DLD1 (cell line): ENCODE measurements around the gene RFWD3.

ENCODE experiments used
- in situ Hi-C: cut with HindIII; loops from 2 replicates; pipeline ENCODE4 v1.10.0; 2017; ENCODE audit warnings: low sequenced_read_pairs

RFWD3 gene

DNA sequence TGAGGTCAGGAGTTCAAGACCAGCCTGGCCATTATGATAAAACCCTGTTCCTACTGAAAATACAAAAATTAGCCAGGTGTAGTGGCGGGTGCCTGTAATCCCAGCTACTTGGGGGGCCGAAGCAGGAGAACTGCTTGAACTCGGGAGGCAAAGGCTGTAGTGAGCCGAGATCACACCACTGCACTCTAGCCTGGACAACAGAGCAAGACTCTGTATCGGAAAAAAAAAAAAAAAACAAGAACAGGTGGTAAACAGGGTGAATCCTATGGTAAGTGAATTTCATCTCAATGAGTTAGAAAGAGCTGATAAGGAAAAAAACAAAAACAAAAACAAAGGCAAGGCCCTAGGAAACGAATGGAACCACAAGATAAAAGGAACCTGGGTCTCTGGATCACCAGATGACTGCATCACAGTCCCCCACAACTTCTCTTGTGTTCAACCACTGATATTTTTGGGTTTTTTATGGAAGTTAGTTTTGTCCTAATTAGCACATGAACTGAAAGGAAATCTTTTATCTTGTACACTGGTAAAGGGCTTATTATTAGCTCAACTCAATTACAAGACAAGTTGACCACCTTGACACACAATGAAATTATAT is 80.7 kb downstream of the RFWD3 start:
- in situ Hi-C loops, result no loop called here

DNA sequence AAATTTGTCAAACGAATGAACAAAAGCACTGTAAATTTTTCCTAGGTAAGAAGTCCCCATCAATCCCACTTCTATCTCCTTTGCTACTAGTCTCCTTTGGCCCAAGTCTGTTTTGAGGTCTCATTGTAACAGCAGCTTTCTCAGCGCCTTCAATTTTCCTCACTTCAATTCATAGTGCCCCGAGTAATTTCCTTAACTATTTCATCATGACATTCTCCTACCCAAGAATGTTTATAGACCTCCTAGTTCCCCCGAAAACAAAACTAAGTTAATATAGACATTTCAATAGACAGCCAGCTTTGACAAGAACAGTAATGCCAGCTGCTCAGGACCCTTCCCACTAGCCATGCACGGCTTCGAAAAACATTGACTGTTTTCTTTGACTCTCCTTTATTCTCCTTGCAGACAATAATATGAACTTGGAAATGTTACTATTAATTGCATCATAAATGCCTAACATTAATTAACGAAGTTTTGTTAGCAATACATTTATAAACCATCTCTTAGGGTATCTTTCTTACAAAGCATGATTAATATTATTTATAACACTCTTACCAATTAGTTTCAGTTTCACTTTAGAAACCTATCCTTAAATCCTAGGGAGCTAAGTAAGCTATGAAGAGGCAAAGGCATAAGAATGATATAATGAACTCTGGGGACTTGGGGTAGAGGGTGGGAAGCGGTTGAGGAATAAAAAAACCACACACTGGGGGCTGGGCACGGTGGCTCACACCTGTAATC is 82.6 kb downstream of the RFWD3 start:
- in situ Hi-C loops, result no loop called here

DNA sequence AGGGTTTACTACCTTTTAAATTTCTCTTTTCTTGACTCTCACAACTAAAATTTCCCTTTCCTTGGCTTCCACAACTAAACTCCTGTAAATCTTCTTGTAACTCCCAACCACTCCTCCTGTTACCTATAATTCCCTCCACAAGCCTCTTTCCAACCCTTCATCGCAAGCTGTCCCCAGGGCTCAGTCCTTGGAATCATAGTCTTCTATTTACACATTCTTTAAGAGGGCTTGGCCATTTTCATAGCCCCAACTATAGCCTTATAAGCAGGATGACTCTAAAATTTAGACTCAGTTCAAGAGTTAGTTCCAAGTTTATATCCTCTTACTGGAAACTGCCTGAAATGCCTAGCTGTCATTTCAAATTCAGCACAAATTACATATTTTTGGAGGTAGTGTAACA is 83.7 kb downstream of the RFWD3 start:
- in situ Hi-C loops, result no loop called here

DNA sequence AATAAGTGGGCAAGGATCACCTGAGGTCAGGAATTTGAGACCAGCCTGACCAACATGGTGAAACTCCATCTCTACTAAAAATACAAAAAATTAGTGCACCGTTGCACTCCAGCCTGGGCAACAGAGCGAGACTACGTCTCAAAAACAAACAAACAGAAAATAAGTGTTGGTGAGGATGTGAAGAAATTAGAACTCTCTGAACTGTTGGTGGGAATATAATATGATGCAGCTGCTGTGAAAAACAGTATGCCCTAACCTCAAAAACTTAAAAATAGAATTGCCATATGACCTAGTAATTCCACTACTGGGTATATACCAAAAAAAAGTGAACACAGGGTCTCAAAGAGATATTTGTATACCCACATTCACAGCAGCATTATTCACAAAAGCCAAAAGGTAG is 85.8 kb downstream of the RFWD3 start:
- in situ Hi-C loops, result no loop called here

GRCh38 chr16:74578838-74579237 is 87.8 kb downstream of the RFWD3 start:
- in situ Hi-C loops, result no loop called here

- in situ Hi-C loops, result no loop called here
These were observed 88.2 kb downstream of the RFWD3 start for GRCh38 chr16:74578433-74578832.

DNA sequence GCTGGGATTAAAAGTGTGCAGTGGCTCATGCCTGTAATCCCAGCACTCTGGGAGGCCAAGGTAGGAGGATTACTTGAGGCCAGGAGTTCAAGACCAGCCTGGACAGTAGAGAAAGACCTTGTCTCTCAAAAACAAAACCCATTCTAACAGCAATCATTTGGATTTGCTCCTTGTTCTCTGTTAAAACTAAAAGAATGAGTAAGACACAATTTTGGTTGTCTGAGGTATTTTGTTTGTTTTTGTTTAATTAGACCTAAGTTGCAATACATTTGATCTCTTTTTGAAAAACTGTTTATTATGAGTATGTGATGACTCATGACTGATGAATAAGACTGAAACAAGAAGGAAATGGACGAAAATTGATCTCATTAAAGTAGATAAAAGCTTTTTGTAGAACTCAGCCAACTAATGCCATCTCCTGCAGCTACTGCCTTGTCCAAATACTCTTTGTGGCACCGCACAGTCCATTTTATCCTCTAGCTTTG is 88.8 kb downstream of the RFWD3 start:
- in situ Hi-C loops, result no loop called here

DNA sequence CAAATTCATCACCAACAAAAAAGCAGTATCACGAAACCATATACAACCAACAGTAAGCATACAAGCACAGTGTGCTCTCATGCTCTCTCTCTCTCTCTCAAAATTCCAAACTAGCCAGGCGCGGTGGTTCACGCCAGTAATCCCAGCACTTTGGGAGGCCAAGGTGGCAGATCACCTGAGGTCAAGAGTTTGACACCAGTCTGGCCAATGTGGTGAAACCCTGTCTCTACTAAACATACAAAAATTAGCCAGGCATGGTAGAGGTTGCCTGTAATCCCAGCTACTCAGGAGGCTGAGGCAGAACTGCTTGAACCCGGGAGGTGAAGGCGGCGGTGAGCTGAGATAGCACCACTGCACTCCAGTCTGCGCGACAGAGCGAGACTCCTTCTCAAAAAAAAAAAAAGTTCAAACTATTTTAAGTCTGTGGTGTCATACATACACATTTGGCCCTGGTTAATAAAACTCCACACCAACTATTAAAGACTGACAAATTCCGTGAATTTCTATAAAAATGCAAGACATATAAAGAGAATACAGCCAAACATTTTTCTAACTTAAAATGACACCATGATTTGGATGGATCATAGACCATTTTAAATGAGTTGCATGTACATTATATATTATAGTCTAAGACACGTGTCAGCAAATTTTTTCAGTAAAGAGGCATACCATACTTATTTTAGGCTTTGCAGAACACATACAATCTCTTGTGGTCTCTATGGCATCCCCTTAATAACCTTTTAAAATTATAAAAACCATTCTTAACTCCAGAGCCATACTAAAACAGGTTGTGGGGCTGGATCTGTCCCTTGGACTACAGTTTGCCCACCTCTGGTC is 90.7 kb downstream of the RFWD3 start:
- in situ Hi-C loops, result no loop called here

DNA sequence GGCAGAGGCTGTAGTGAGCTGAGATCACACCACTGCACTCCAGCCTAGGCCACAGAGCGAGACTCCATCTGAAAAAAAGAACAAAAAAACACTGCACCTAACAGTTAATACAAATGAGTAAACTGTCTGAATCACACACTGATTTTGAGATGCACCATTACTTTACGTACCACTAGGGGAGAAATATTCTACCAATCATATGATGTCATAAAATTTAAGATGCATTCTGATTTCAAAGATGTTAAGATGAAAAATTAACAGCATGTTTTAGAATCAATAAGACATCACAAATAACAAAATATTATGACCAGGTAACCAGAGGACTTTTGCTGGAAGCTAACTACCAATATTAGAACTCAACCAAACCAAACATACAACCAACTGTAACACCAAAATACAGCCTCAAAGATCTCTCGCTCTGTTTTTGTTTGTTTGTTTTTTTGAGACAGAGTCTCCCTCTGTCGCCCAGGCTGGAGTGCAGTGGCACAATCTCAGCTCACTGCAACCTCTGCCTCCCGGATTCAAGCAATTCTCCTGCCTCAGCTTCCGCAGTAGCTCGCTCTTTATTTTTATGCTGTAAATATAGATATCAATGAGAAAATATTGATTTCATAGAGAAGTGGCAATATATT is 91.4 kb downstream of the RFWD3 start:
- in situ Hi-C loops, result no loop called here

- in situ Hi-C loops, result no loop called here
These were observed 92.5 kb downstream of the RFWD3 start for GRCh38 chr16:74574146-74574545.

DNA sequence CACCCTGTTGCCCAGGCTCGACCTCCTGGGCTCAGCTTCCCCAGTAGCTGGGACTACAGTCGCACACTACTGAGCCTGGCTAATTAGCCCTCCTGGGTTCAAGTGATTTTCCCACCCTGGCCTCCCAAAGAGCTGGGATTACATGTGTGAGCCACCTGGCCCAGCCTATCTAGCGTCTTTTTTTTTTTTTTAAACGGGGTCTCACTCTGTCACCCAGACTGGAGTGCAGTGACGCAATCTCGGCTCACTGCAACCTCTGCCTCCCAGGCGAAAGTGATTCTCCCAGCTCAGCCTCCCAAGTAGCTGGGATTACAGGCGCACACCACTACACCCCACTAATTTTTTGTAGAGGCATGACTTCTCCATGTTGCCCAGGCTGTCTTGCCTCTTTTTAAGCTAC is 93.1 kb downstream of the RFWD3 start:
- in situ Hi-C loops, result no loop called here
